Karpas-422 (cell line): ENCODE results near the gene INTS2. TPM values are rescaled to one million over a fixed set of nuclear protein-coding genes. Genes with fewer than 3 reads are reported as not detected.

Source experiments
- DNase-seq: peaks from one replicate; pipeline ENCODE4 v3.0.0-alpha.2; 2015
- H2AFZ ChIP-seq: fragments of 200-600 bp; sonication (generic); 2 replicates; pipeline ENCODE4 v1.6.1; 2014; ENCODE audit warnings: antibody characterized with exemption, low read length, mixed read lengths
- H3K27ac ChIP-seq: fragments of 200-600 bp; sonication (generic); 2 replicates; pipeline ENCODE4 v1.5.1; 2014; ENCODE audit warnings: mild to moderate bottlenecking, low read length, moderate library complexity
- H3K27me3 ChIP-seq: fragments of 200-600 bp; sonication (generic); 2 replicates; pipeline ENCODE4 v1.6.1; 2014; ENCODE audit warnings: low read length, mixed read lengths
- H3K36me3 ChIP-seq: fragments of 200-600 bp; sonication (generic); 2 replicates; pipeline ENCODE4 v1.6.1; 2014; ENCODE audit warnings: low read length, mixed read lengths; ENCODE audit not compliant: insufficient read depth
- H3K4me1 ChIP-seq: fragments of 200-600 bp; sonication (generic); 2 replicates; pipeline ENCODE4 v1.6.1; 2014; ENCODE audit warnings: mild to moderate bottlenecking, low read length, mixed read lengths
- H3K4me2 ChIP-seq: fragments of 200-600 bp; sonication (generic); 2 replicates; pipeline ENCODE4 v1.6.1; 2014; ENCODE audit warnings: low read length, low read depth, mild to moderate bottlenecking; ENCODE audit not compliant: poor library complexity, severe bottlenecking
- H3K4me3 ChIP-seq: fragments of 200-600 bp; sonication (generic); 2 replicates; pipeline ENCODE4 v1.5.1; 2014; ENCODE audit warnings: mild to moderate bottlenecking, antibody characterized with exemption, low read length, mixed read lengths
- H3K79me2 ChIP-seq: fragments of 200-600 bp; sonication (generic); 2 replicates; pipeline ENCODE4 v1.6.1; 2014; ENCODE audit warnings: mild to moderate bottlenecking, low read length, mixed read lengths
- H3K9ac ChIP-seq: fragments of 200-600 bp; sonication (generic); 2 replicates; pipeline ENCODE4 v1.6.0; 2014; ENCODE audit warnings: low read length
- H3K9me2 ChIP-seq: fragments of 200-600 bp; sonication (generic), shearing (Covaris generic); replicated peaks from 2 replicates; pipeline ENCODE4 v1.6.0; 2014; ENCODE audit warnings: mild to moderate bottlenecking, low read length, moderate library complexity; ENCODE audit not compliant: insufficient read depth
- H3K9me3 ChIP-seq: fragments of 300-700, 200-600 bp; sonication (generic); 2 replicates; pipeline ENCODE4 v1.6.1; 2014; ENCODE audit warnings: low read length, mixed read lengths
- H4K20me1 ChIP-seq: fragments of 200-600 bp; sonication (generic); 2 replicates; pipeline ENCODE4 v1.6.1; 2014; ENCODE audit warnings: mild to moderate bottlenecking, antibody characterized with exemption, low read length, low read depth; ENCODE audit not compliant: insufficient read depth
- total RNA-seq: library from RNA; depleted of rRNA; stranded (reverse); fragments of >200 nt; shearing (Covaris generic); gene quantifications from 2 replicates; pipeline ENCODE4 v1.2.3, GENCODE V29; 2014; ENCODE audit warnings: low replicate concordance

The INTS2 gene
- total RNA-seq, 1 experiment from 2014 or later, result 34.7 TPM

DNA sequence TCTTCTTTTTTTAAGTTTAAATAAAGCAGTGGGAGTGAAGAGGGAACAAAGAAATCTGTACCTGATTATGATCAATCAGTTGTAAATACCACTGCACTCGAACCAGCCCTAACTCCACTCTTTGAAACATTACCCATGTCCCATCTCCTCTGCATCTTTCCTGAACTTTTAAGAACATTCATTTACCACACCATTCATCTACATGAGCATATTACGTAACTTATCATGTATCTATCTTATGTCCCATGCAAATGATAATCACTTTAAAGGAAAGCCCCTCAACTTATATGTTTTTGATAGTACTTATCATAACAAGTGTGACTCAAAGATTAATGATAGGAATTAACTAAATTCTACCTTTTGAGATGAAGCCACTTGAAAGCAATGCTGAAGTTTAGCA is 53.7 kb downstream of the INTS2 start:
- no peak overlapping the region for H2AFZ ChIP-seq
- H3K27ac ChIP-seq, result no peak overlapping the region
- no peaks in the 10 kb centered on the region for H3K9me2 ChIP-seq
- no peak overlapping the region for H3K4me3 ChIP-seq
- peaks cover 13% of the 10 kb centered on the region; the same call in 1 of the 2 replicates for H3K36me3 ChIP-seq
- H3K9me3 ChIP-seq, result no peaks in the 10 kb centered on the region
- H3K9ac ChIP-seq, result no peak overlapping the region
- peaks cover 39% of the 10 kb centered on the region for H3K4me1 ChIP-seq
- DNase-seq, result no peak
- H4K20me1 ChIP-seq, result no peaks in the 10 kb centered on the region
- H3K79me2 ChIP-seq, result peaks cover 4% of the 10 kb centered on the region; the same call in 1 of the 2 replicates
- no peak overlapping the region for H3K4me2 ChIP-seq
- no peaks in the 10 kb centered on the region for H3K27me3 ChIP-seq

DNA sequence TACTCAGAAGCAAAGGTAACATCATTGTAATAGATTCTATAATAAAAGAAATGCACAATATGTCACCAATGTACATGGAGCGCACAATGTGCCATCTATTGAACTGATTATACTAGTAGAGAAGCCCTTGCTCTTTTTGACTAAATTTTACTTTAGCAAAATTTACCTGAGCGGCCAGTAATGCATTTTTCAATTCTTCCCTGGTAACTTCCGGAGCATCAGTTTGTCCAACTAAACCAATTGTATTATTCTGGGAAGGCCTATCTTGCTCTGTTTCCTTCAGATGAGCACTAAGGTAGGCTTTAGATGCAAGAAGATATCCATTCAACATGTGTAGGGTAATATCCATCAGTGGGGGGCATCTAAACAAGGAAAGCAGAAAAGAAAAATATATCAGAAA is 55.7 kb downstream of the INTS2 start:
- Histone ChIP-seq H2AFZ (no peak overlapping the region), H3K27me3 (no peaks in the 10 kb centered on the region), H3K4me3 (no peak overlapping the region), H4K20me1 (no peaks in the 10 kb centered on the region), H3K9ac (no peak overlapping the region), H3K9me3 (no peaks in the 10 kb centered on the region), H3K27ac (no peak overlapping the region), H3K4me1 (peaks cover 30% of the 10 kb centered on the region), H3K4me2 (no peak overlapping the region), H3K36me3 (peaks cover 29% of the 10 kb centered on the region; the same call in 1 of the 2 replicates), H3K79me2 (peaks cover 4% of the 10 kb centered on the region; the same call in 1 of the 2 replicates), H3K9me2 (no peaks in the 10 kb centered on the region)
- no peak for DNase-seq

DNA sequence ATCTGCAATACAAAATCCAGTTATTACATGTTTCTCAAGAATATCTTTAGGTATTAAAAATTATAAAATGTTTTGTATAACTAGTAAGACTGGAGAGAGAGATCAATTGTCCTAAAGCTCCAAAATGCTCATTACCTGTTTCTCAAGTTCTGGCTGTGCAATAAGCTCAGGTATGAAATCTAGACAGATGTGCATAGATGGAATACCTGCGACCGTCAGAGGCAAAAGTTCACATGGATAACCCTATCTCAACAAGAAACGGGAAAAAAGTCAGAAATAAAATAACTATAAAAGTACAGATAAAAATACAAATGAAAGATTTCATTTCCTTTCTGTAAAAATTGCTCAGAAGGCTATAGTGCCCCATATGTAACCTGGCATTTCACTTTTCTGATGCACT is 58.6 kb downstream of the INTS2 start:
- no peaks in the 10 kb centered on the region for H3K9me2 ChIP-seq
- H3K36me3 ChIP-seq, result peaks cover 30% of the 10 kb centered on the region; the same call in 1 of the 2 replicates
- H2AFZ ChIP-seq, result no peak overlapping the region
- peaks cover 12% of the 10 kb centered on the region for H3K4me1 ChIP-seq
- H3K79me2 ChIP-seq, result peaks cover 1% of the 10 kb centered on the region; the same call in 1 of the 2 replicates
- H3K9ac ChIP-seq, result no peak overlapping the region
- no peak overlapping the region for H3K27ac ChIP-seq
- no peaks in the 10 kb centered on the region for H4K20me1 ChIP-seq
- no peaks in the 10 kb centered on the region for H3K27me3 ChIP-seq
- no peak overlapping the region for H3K4me3 ChIP-seq
- no peak overlapping the region for H3K4me2 ChIP-seq
- no peak for DNase-seq
- no peaks in the 10 kb centered on the region for H3K9me3 ChIP-seq

DNA sequence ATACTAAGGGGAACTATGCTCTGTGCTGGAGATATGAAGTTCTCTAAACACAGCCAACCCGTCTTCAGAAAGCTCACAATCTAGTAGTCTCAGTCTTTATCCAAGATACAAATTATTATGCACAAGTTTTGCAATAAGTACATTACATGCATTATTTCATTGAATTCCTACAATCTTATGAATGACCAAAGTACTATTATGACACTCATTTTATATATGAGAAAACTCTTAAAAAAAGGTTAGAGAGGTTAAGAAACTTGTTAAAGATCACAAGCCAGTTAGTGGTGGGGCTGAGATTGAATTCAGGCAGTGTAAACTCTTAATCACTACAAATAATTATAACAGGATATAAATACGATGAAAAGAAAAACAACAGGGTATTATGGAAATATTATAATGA is 59.7 kb downstream of the INTS2 start:
- Histone ChIP-seq H3K27me3 (no peaks in the 10 kb centered on the region), H3K9me3 (no peaks in the 10 kb centered on the region), H3K9me2 (no peaks in the 10 kb centered on the region), H4K20me1 (no peaks in the 10 kb centered on the region), H3K27ac (no peak overlapping the region), H3K36me3 (peaks cover 25% of the 10 kb centered on the region; the same call in 1 of the 2 replicates), H3K4me3 (no peak overlapping the region), H3K9ac (no peak overlapping the region), H2AFZ (no peak overlapping the region), H3K4me1 (peaks cover 10% of the 10 kb centered on the region), H3K79me2 (no peaks in the 10 kb centered on the region; the same call in 1 of the 2 replicates), H3K4me2 (no peak overlapping the region)
- DNase-seq, result no peak

DNA sequence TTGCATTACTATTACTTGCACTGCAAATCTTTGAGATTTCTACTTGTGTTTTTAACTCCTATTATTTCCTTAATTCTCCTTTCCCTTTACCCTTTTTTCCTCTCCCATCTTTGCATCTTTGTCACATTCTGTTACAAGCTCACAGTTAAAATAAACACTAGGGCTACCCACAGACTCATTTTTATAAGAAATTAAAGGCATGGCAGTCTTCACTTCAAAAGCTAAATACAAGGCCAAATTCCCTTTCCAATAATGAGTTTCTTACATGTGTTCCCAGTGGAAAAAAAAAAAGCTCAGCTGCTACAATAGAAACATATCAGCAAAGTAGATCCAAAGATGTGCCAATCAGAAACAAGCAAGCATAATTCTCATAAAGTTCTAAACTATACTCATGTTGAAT is 60.7 kb downstream of the INTS2 start:
- peaks cover 14% of the 10 kb centered on the region for H3K4me1 ChIP-seq
- H3K9me3 ChIP-seq, result no peaks in the 10 kb centered on the region
- H3K4me3 ChIP-seq, result no peak overlapping the region
- no peaks in the 10 kb centered on the region for H4K20me1 ChIP-seq
- H3K36me3 ChIP-seq, result peaks cover 25% of the 10 kb centered on the region; the same call in 1 of the 2 replicates
- no peaks in the 10 kb centered on the region for H3K9me2 ChIP-seq
- H3K79me2 ChIP-seq, result peaks cover 9% of the 10 kb centered on the region
- H2AFZ ChIP-seq, result no peak overlapping the region
- H3K4me2 ChIP-seq, result no peak overlapping the region
- H3K9ac ChIP-seq, result no peak overlapping the region
- H3K27me3 ChIP-seq, result no peaks in the 10 kb centered on the region
- DNase-seq, result no peak
- H3K27ac ChIP-seq, result no peak overlapping the region

DNA sequence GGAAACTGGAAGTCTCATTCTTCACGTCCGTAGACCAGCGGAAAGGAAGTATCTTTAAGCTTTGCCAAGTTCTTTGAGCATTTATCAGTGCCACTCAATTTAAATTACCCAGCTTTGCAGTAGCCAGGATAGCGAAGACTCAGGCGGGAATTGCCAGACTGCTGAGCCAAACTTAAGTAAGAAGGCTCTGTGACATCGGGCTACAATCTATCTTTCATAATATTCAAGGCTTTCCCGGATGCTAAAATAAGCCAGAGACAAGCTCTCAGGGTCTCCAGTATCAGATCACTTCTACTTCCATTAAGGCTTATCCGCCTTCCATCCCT is 64.0 kb downstream of the INTS2 start:
- Histone ChIP-seq H3K9ac (peak overlapping the region; percentile 80), H3K36me3 (peaks cover 34% of the 10 kb centered on the region; the same call in 1 of the 2 replicates), H3K4me1 (peaks cover 37% of the 10 kb centered on the region), H3K9me2 (no peaks in the 10 kb centered on the region), H4K20me1 (no peaks in the 10 kb centered on the region), H3K4me2 (peak overlapping the region; percentile 91), H3K27me3 (no peaks in the 10 kb centered on the region), H3K4me3 (peak overlapping the region; percentile 80), H3K79me2 (peaks cover 41% of the 10 kb centered on the region), H3K9me3 (no peaks in the 10 kb centered on the region), H3K27ac (peak overlapping the region; percentile 19; the same call in 1 of the 2 replicates), H2AFZ (peak overlapping the region; percentile 74)
- no peak for DNase-seq

DNA sequence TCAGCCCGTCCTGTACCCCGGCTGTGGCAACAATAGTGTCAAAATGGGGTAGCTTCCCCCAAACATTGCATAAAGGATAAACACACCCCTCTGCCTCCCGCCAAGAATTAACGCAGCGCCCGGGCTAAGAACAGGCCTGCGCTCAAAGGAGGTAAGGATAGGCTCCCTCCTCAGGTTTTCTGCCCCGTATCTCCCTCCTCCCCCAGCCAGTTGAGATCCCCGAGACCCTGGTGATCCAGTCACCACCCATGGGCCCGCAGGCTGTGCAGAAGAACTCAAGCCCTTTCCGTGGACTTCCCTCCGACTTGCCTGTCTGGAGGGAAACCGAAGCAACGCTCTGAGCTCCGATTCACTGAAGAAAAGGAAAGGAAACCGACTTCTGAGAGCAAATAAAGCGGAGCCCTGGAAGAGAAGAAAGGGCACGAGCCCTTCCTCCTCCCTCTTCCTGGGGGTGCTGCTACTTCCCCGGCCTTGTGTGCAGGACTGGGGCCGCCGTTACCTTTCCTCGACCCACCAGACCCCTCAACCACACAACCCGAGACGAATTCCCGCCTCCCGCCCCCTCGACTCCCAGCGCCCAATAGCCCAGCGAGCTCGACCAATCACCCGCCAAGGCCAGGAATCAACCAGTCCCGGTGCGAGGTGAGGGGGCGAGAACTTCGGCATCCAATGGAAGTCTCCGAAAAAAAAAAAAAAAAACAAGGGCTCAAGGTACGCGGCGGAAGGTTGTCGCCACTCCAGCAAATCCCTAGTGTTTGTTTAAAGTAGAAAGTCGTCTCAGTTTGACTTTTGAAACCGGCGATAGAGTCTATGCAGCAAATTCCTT is 64.6 kb downstream of the INTS2 start, which contains the start of gene BRIP1:
TSS of gene BRIP1 (minus strand) at position 554 of the 826 bp plus-strand sequence. CDS start 1,989 bp downstream, outside the sequence.
- H3K79me2 ChIP-seq, result peaks cover 42% of the 10 kb centered on the region
- DNase-seq, result peak; percentile 98
- peak within 1 kb of the TSS; percentile 91 for H3K4me2 ChIP-seq
- H3K9me2 ChIP-seq, result no peaks in the 10 kb centered on the region
- H3K4me3 ChIP-seq, result peak within 1 kb of the TSS; percentile 80
- H3K9ac ChIP-seq, result peak within 1 kb of the TSS; percentile 80
- no peaks in the 10 kb centered on the region for H3K27me3 ChIP-seq
- H4K20me1 ChIP-seq, result no peaks in the 10 kb centered on the region
- H2AFZ ChIP-seq, result peak within 1 kb of the TSS; percentile 74
- H3K9me3 ChIP-seq, result no peaks in the 10 kb centered on the region
- peaks cover 37% of the 10 kb centered on the region for H3K4me1 ChIP-seq
- H3K27ac ChIP-seq, result peak within 1 kb of the TSS; percentile 73
- H3K36me3 ChIP-seq, result peaks cover 28% of the 10 kb centered on the region; the same call in 1 of the 2 replicates

DNA sequence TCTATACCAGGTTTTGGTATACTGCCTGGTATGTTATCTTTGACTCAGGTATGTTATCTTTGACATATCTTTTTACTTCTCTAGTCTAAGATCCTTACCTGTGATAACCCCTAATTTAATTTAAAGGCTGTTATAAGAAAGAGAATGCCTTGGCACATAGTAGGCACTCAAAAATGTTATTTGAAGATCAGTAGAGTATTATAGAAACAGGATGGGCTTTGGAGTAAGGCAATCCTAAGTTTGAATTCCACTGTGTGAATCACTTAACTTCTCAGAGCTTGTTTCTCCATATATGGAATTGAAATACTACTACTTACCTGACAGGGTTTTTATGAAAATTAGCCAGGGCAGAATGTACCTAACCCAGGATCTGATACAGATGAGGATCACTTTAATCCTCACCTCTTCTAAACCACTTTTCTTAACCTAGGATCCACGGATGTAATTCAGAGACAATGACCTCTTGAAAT is 65.6 kb downstream of the INTS2 start:
- Histone ChIP-seq H3K79me2 (peaks cover 42% of the 10 kb centered on the region), H3K27ac (peak overlapping the region; percentile 73), H3K36me3 (peaks cover 17% of the 10 kb centered on the region; the same call in 1 of the 2 replicates), H3K4me2 (peak overlapping the region; percentile 91), H3K9me2 (no peaks in the 10 kb centered on the region), H4K20me1 (no peaks in the 10 kb centered on the region), H3K4me3 (peak overlapping the region; percentile 80), H2AFZ (no peak overlapping the region; the same call in 1 of the 2 replicates), H3K9ac (peak overlapping the region; percentile 80), H3K4me1 (peaks cover 37% of the 10 kb centered on the region), H3K9me3 (no peaks in the 10 kb centered on the region), H3K27me3 (no peaks in the 10 kb centered on the region)
- peak; percentile 57 for DNase-seq
